Fibroblast of peridontal ligament (primary cell): ENCODE data around the gene IGSF8.
A peak's percentile ranks its signal among the peaks of the same experiment; 100 is the strongest.

Experiments
- DNase-seq: peaks from one replicate; pipeline ENCODE4 v3.0.0-alpha.2; 2010; ENCODE audit errors: extremely low read depth

IGSF8 gene

DNA sequence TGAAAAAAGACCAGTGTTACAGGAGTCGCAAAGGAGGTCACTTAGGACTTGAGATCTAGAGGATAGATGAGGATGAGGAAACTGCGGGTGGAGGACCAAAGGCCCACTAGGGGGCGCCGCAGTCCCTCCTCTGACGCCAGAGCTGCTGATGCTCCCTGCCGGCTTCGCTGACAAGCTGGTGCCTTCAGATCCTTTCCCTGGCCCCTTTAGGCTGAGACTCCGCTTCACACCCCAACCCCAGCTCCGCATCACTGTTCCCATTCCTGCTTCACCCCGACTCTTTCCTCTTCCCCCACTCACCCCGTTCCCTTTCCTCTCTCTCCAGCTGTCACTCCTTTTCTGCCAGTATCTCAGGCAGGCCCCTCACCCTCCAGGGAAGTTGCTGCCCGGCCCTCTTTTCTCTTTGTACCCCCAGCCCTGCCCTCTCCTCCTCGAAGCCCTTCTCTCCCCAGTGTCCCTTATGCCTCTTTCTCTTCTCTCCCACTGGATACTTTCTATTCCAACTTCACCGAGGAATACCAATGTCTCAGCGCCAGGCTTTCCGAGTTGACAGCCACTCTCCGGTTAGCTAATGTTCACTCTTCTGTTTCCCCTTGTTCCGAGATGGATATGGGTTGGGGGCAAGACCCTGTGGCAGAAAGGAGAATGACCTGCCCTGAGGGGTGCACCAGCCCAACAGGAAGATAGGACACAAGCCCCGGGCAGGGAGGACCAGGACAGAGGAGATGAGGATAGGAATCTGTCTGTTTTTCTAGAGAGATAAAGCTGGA, 12.5 kb downstream of the IGSF8 start:
- DNase-seq, result peak; percentile 64

- no peak for DNase-seq
Observed at GRCh38 chr1:160084771-160085321, 13.6 kb downstream of the IGSF8 start.

DNA sequence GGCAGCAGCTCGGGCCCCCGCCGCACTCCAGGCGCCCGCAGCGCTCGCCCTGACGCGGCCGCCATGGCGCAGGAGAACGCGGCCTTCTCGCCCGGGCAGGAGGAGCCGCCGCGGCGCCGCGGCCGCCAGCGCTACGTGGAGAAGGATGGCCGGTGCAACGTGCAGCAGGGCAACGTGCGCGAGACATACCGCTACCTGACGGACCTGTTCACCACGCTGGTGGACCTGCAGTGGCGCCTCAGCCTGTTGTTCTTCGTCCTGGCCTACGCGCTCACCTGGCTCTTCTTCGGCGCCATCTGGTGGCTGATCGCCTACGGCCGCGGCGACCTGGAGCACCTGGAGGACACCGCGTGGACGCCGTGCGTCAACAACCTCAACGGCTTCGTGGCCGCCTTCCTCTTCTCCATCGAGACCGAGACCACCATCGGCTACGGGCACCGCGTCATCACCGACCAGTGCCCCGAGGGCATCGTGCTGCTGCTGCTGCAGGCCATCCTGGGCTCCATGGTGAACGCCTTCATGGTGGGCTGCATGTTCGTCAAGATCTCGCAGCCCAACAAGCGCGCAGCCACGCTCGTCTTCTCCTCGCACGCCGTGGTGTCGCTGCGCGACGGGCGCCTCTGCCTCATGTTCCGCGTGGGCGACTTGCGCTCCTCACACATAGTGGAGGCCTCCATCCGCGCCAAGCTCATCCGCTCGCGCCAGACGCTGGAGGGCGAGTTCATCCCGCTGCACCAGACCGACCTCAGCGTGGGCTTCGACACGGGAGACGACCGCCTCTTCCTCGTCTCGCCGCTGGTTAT, 14.2 kb downstream of the IGSF8 start:
- DNase-seq, result no peak

- DNase-seq, result no peak
Observed at GRCh38 chr1:160082926-160083325, 15.5 kb downstream of the IGSF8 start.

DNA sequence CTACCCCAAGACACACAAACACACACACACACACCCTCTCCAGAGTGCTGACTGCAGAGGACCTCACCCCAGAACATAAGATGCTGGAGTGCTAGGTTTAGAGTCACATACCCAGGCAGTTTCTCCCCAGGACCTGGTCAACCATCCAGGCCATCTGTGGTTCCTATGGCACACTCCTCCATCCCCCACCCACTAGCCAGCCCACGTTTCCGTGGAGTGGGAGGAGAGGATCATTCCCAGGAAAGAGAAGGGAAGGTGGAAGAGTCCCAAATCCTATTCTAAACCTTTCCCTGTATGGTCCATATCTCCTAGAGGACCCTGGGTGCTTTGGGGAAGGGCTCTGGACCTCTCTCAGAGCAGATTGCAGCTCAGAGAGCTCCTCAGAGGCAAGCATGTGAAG, 15.9 kb downstream of the IGSF8 start:
- DNase-seq, result no peak

GRCh38 chr1:160081261-160081936, 17.0 kb downstream of the IGSF8 start, which contains the start of gene KCNJ9:
Gene KCNJ9 (plus strand): TSS chr1:160081538. CDS start chr1:160084031, 2,493 bp downstream.
- peak; percentile 52 for DNase-seq

GRCh38 chr1:160080381-160081100, 17.9 kb downstream of the IGSF8 start:
- DNase-seq, result no peak

- DNase-seq, result no peak
Observed at GRCh38 chr1:160079448-160079847, 19.0 kb downstream of the IGSF8 start.

- DNase-seq, result no peak
Observed at GRCh38 chr1:160078512-160079195, 19.8 kb downstream of the IGSF8 start.

DNA sequence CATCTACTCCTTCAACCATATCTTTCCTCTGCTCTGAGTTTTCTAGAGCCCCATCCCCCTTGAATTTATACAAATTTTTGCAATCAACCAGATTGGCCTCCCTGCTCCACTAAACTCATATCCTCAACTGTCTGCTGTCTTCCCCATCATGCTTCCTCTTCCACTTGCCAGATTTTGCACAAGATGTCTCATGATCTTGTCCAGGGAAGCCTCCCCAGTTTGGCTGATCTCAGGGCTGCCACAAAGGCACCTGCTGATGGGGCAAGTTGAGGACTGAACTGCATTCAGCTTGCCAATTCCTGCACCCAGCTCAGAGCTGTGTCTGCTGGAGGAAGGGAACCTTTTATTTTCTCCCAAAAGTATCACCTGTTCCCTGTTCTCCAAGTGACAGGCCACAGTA, 20.9 kb downstream of the IGSF8 start:
- no peak for DNase-seq

GRCh38 chr1:160076295-160076694, 22.1 kb downstream of the IGSF8 start:
- no peak for DNase-seq

DNA sequence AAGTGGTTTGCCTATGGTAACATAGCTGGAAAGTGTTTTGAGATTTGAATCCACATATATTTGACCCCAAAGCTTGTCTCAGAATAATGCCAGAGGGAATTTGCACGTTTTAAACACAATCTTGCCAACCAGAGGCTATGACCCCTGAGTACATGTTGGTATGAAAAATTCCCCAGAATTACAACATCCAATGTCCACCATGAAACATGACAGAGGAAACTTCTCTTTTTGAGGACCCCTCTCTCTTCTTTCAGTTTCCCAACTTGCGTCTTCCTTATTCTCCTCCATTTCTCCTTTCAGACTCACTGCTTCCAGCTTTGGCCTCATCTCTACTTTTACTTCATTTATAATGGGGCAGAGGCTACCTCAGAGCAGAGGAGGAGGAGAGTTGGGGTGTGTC, 22.6 kb downstream of the IGSF8 start:
- DNase-seq, result no peak

- DNase-seq, result no peak
Observed at GRCh38 chr1:160074865-160075264, 23.6 kb downstream of the IGSF8 start.

DNA sequence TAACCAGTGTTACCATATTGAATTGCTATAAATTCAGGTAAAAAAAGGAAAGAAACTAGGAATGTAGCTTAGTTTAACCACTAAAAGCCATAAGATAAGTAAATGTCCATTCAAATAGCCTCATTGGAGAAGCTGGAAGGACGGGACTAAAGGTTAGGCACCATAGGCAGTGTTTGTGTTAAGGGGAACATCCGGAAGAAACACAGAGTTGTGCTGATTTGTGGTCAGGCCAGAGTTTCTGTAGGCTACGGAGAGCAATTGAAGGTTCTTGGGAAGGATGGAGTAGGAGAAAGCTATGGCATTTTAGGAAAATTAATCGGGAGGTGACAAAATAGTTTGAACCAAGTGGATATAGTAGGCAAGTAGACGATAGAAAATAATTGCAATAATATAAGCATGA, 27.1 kb downstream of the IGSF8 start:
- no peak for DNase-seq

DNA sequence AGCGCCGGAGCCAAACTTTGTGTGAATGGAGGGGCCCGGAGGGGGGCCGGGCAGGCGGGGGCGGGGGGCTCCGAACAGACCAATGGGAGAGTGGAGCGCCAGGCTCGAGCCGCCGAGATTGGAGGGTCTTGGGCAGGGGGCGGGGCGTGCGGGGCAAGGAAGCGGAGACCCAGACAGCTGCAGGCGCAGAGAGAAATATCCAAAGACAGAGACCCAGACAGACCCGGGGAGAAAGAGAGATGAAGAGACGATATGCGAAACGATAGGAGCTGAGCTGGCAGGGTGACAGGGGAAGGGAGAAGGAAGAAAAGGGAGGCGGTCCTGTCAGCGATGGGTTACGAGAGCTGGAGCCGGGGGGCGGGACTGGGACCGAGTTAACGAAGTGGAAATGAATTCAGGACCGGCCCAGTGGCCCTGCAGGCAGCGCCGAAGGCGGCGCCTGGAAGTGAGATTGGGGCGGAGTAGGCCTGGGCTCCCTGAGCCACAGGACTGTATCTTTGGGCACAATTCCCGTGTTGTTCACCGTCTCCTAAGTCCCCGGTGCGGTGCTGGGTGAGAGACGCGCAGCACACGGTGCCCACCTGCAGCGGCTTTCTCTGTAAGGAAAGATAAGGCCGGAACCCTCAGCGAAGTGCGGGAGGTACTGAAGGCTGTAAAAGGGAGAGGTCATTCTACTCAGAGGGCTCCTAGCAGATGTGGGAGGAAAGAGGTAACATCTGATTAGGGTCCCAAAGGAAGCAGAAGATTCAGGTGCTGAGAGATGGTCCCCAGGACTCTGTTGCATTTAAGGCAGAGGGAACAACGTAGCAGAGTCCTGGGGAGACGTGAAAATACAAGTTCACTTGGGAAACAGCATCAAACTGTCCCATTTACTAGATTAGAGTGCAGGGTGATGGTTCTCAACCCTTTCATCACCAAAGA, 27.9 kb downstream of the IGSF8 start:
- DNase-seq, result peak; percentile 26

GRCh38 chr1:160069460-160070231, 28.8 kb downstream of the IGSF8 start, which contains the start of gene KCNJ10:
Gene KCNJ10 (minus strand): TSS chr1:160070160. CDS start chr1:160042532, 27,628 bp downstream.
- DNase-seq, result no peak

GRCh38 chr1:160068225-160068624, 30.2 kb downstream of the IGSF8 start:
- no peak for DNase-seq

DNA sequence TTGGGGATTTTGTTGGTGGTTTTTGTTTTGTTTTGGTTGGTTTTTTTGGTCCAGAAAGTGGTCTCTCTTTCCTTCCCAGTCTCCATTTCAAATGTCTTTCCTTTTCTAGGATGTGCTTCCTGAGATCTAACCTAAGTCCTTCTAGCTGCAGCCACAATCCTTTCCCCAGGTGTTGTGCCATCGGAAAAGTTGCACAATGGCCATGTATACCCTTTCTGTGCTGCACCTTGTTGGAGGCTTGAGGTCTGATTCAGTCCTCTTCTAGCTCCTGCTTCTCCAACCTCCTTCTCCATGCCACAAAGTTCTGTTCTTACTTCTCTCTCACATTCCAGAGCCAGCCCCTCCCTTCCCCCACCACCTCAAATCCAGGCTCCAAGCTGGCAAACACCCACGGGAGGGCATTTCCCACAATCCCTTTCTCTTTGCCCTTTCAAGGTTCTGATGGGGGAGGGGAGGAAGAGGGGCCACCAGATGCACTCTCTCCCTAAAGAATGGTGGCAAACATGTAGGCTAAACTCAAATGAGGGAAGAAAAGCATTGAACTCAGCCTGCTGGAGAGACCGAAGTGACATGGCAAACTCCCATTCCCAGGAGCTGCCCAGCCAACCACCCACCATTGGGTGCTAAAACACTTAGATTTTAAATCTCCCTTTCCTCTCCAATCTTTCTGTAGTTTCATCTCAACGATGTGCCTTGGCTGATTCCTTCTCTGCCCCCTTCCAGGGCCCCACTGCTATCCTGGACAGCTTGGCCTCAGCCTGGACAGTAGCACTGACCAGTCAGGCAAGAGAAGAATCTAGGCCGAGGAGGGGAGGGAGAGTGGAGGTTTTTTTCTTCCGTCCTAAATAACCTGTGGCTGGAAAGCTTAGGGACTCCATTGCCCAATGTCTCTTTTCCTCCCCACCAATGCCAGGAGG, 31.3 kb downstream of the IGSF8 start:
- no peak for DNase-seq
